ENCODE results near the gene SLITRK3. TPM values are rescaled to one million over a fixed set of nuclear protein-coding genes. Genes with fewer than 3 reads are reported as not detected.
A peak's percentile ranks its signal among the peaks of the same experiment; 100 is the strongest.

Gene SLITRK3, protein sequence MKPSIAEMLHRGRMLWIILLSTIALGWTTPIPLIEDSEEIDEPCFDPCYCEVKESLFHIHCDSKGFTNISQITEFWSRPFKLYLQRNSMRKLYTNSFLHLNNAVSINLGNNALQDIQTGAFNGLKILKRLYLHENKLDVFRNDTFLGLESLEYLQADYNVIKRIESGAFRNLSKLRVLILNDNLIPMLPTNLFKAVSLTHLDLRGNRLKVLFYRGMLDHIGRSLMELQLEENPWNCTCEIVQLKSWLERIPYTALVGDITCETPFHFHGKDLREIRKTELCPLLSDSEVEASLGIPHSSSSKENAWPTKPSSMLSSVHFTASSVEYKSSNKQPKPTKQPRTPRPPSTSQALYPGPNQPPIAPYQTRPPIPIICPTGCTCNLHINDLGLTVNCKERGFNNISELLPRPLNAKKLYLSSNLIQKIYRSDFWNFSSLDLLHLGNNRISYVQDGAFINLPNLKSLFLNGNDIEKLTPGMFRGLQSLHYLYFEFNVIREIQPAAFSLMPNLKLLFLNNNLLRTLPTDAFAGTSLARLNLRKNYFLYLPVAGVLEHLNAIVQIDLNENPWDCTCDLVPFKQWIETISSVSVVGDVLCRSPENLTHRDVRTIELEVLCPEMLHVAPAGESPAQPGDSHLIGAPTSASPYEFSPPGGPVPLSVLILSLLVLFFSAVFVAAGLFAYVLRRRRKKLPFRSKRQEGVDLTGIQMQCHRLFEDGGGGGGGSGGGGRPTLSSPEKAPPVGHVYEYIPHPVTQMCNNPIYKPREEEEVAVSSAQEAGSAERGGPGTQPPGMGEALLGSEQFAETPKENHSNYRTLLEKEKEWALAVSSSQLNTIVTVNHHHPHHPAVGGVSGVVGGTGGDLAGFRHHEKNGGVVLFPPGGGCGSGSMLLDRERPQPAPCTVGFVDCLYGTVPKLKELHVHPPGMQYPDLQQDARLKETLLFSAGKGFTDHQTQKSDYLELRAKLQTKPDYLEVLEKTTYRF
- total RNA-seq (not detected), polyA plus RNA-seq (not detected)

DNA sequence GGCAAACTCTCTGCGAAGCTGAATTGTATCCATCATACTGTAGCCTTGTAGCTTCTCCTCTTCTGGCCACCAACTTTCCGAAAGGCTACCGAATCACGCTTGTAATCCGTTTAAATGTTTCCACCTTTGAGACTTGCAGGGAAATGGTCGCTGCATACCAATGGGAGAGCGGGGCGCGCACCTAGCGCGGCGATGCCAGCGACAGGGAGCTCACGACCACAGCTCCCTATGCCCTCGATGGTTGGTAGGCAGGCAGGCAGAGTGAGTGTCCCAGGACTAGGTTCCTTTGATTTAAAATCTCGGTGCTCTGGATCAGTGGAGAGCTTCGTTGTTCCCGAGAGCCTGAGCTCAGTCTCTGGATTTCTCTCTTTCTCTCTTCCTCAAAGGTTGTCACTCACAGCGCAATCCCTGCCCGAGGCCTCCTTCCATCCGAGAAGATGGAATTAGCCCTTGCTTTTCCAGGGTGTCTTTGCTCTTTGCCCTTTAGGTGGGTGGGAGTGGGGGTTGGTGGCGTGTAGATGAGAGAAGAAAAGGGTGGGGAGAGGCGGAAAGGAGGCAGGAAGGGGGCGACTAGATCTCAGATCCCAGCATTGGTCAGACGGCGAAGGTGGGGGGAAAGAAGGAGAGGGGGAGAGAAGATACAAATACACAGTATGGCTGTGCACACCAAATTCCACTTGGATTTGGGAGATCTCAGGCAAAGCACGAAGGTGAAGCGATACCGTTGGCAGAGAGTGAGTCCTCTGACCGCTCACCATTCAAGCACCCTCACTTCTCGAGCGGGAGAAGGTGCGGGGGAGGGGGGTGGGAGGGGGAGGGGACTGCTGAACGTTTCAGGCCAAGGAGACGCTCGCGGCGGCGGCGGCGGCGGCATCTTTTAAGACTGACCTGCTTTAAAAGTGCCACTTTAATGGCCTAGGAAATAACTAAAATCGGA is at the start of gene SLITRK3:
SLITRK3 (minus strand) TSS at position 745 of the 937 bp plus-strand sequence. CDS start 5,554 bp downstream, outside the sequence.
- no peak for ATAC-seq (ENCODE audit: low read depth in 2 of 2)
- Histone ChIP-seq H3K9me3 (ENCODE audit: control insufficient read depth in 2 of 2, low read length in 2 of 2) (peaks cover 0 to 2% of the 10 kb centered on the region in 2 experiments), H3K36me3 (ENCODE audit: control insufficient read depth, insufficient read depth, low read length) (no peaks in the 10 kb centered on the region), H3K27ac (ENCODE audit: insufficient read depth, low read length, poor library complexity, severe bottlenecking) (no peak within 1 kb of the TSS), H3K4me3 (ENCODE audit: low read depth, low read length) (no peak within 1 kb of the TSS), H3K27me3 (ENCODE audit: control insufficient read depth, insufficient read depth, low read length) (peaks cover 10% of the 10 kb centered on the region), H3K4me1 (ENCODE audit: control insufficient read depth, insufficient read depth, low read length, poor library complexity, severe bottlenecking) (no peaks in the 10 kb centered on the region)
- Mint-ChIP-seq H3K27me3 (peaks cover 40% of the 10 kb centered on the region), H3K27ac (no peak within 1 kb of the TSS), H3K9me3 (peaks cover 0 to 17% (median 1%) of the 10 kb centered on the region in 7 donors), H3K4me1 (no peaks in the 10 kb centered on the region), H3K4me3 (peak within 1 kb of the TSS in 2 of 4 donors; percentile 28 to 36), H3K36me3 (peaks cover 5% of the 10 kb centered on the region)
- no peak for DNase-seq

DNA sequence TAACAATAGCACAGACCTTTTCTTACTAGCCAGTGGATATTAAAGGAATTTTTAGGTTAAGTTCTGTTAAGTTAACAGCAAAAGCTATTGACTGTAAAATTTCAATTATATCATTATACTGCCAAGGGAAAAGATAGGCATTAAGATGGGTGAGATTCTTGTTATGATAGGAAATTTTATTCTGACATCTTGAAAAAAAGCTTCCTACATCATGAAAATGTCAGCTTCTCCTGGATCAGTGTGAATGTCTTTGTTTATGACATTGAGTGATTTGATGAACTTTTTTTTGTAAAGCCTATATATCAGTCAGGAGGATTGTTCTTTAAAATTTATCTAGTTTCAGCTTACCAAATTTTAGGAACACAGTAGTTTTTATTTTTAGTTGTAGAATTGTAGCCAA is 47.4 kb upstream of the SLITRK3 start:
- no peaks in the 10 kb centered on the region for H3K4me1 ChIP-seq (ENCODE audit: control insufficient read depth, insufficient read depth, low read length, poor library complexity, severe bottlenecking)
- H3K27ac ChIP-seq (ENCODE audit: insufficient read depth, low read length, poor library complexity, severe bottlenecking) = no peak overlapping the region
- Mint-ChIP-seq H3K36me3 (no peaks in the 10 kb centered on the region), H3K4me1 (no peaks in the 10 kb centered on the region), H3K27me3 (no peaks in the 10 kb centered on the region), H3K4me3 (no peak overlapping the region), H3K27ac (no peak overlapping the region), H3K9me3 (peaks cover 0 to 17% (median 3%) of the 10 kb centered on the region in 7 donors)
- H3K9me3 ChIP-seq (ENCODE audit: control insufficient read depth in 2 of 2, low read length in 2 of 2) = peaks cover 0 to 4% of the 10 kb centered on the region in 2 experiments
- no peak overlapping the region for H3K4me3 ChIP-seq (ENCODE audit: low read depth, low read length)
- ATAC-seq (ENCODE audit: low read depth in 2 of 2) (no peak), DNase-seq (no peak)
- no peaks in the 10 kb centered on the region for H3K27me3 ChIP-seq (ENCODE audit: control insufficient read depth, insufficient read depth, low read length)
- no peaks in the 10 kb centered on the region for H3K36me3 ChIP-seq (ENCODE audit: control insufficient read depth, insufficient read depth, low read length)

DNA sequence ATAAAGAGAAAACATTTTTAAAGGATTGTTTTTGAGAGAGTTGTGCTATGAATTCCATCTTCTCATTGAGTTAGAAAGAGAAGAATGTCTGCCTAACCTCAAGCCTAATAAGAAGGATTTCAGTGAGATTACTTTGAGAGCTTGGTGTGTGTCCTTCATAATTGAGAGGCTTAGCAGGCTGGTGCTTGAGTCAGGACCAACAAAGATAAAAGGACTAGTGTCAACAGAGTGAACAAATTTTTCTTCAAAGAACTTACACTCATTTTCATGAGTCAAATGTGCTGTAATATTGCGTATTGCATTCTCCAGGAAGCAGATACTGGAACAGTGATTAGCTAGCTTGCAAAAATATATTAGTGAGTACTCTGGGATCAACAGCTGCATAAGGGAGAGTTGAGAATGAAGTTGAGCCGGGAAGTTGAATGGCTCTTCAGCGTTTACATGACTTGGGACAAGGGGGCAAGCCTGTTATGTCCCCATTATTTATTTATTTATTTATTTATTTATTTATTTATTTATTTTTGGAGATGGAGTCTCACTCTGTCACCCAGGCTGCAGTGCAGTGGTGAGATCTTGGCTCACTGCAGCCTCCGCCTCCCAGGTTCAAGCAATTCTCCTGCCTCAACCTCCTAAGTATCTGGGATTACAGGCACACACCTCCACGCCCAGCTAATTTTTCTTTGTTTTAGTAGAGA is 37.5 kb upstream of the SLITRK3 start:
- Mint-ChIP-seq H3K36me3 (no peaks in the 10 kb centered on the region), H3K27me3 (no peaks in the 10 kb centered on the region), H3K27ac (no peak overlapping the region), H3K9me3 (peaks cover 0 to 9% (median 5%) of the 10 kb centered on the region in 7 donors), H3K4me3 (no peak overlapping the region), H3K4me1 (no peaks in the 10 kb centered on the region)
- H3K27ac ChIP-seq (ENCODE audit: insufficient read depth, low read length, poor library complexity, severe bottlenecking) = no peak overlapping the region
- ATAC-seq (ENCODE audit: low read depth in 2 of 2) (no peak), DNase-seq (no peak)
- H3K9me3 ChIP-seq (ENCODE audit: control insufficient read depth in 2 of 2, low read length in 2 of 2) = no peaks in the 10 kb centered on the region
- H3K36me3 ChIP-seq (ENCODE audit: control insufficient read depth, insufficient read depth, low read length) = no peaks in the 10 kb centered on the region
- H3K4me3 ChIP-seq (ENCODE audit: low read depth, low read length) = no peak overlapping the region
- no peaks in the 10 kb centered on the region for H3K4me1 ChIP-seq (ENCODE audit: control insufficient read depth, insufficient read depth, low read length, poor library complexity, severe bottlenecking)
- no peaks in the 10 kb centered on the region for H3K27me3 ChIP-seq (ENCODE audit: control insufficient read depth, insufficient read depth, low read length)

DNA sequence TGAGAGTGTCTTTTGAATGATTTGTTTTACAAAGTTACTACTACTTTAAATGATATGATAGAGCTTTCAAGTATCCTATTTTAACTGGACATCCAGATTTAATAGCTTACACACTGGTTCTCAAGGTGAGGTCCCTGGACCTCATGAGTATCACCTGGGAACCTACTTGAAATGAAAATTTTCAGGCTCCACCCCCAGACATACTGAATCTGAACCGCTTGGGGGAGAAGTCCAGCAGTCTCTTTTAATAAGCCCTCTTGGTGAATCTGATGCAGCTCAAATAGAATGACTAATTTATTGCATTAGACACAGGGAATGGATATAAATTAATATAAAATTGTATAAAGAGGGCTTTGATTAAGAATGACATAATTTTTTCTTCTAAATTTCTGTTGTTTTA is 29.4 kb upstream of the SLITRK3 start:
- Histone ChIP-seq H3K27me3 (ENCODE audit: control insufficient read depth, insufficient read depth, low read length) (no peaks in the 10 kb centered on the region), H3K36me3 (ENCODE audit: control insufficient read depth, insufficient read depth, low read length) (no peaks in the 10 kb centered on the region), H3K4me3 (ENCODE audit: low read depth, low read length) (no peak overlapping the region), H3K4me1 (ENCODE audit: control insufficient read depth, insufficient read depth, low read length, poor library complexity, severe bottlenecking) (no peaks in the 10 kb centered on the region), H3K27ac (ENCODE audit: insufficient read depth, low read length, poor library complexity, severe bottlenecking) (no peak overlapping the region), H3K9me3 (ENCODE audit: control insufficient read depth in 2 of 2, low read length in 2 of 2) (no peaks in the 10 kb centered on the region)
- no peak for DNase-seq
- ATAC-seq (ENCODE audit: low read depth in 2 of 2) = no peak
- no peak overlapping the region for H3K4me3 Mint-ChIP-seq
- H3K27me3 Mint-ChIP-seq = no peaks in the 10 kb centered on the region
- no peaks in the 10 kb centered on the region for H3K4me1 Mint-ChIP-seq
- H3K27ac Mint-ChIP-seq = no peak overlapping the region
- H3K9me3 Mint-ChIP-seq = peaks cover 0 to 10% (median 6%) of the 10 kb centered on the region in 7 donors
- H3K36me3 Mint-ChIP-seq = no peaks in the 10 kb centered on the region

DNA sequence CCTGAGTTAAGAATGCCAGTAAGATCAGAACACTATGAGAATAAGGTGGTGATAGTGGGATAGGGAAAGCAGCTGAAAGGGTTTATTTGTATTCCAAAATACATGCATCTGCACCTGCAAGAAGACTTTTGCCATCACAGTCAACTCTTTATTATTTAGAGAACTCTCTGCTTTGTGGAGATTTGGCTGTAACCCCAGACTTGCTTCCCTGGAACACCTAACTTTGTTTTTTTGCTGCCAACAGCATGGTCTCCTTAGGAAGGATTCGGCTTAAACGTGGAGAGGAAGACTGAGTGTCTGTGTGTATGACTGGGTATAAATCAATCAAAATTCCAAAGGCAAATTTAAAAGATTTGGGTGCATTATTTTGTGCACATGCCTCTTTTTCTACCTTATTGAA is 21.6 kb upstream of the SLITRK3 start:
- Mint-ChIP-seq H3K4me3 (no peak overlapping the region), H3K36me3 (no peaks in the 10 kb centered on the region), H3K27me3 (no peaks in the 10 kb centered on the region), H3K27ac (no peak overlapping the region), H3K9me3 (peaks cover 0 to 13% (median 5%) of the 10 kb centered on the region in 7 donors), H3K4me1 (no peaks in the 10 kb centered on the region)
- no peaks in the 10 kb centered on the region for H3K36me3 ChIP-seq (ENCODE audit: control insufficient read depth, insufficient read depth, low read length)
- no peak overlapping the region for H3K27ac ChIP-seq (ENCODE audit: insufficient read depth, low read length, poor library complexity, severe bottlenecking)
- ATAC-seq (ENCODE audit: low read depth in 2 of 2) = no peak
- H3K4me3 ChIP-seq (ENCODE audit: low read depth, low read length) = no peak overlapping the region
- no peak for DNase-seq
- H3K27me3 ChIP-seq (ENCODE audit: control insufficient read depth, insufficient read depth, low read length) = no peaks in the 10 kb centered on the region
- no peaks in the 10 kb centered on the region for H3K4me1 ChIP-seq (ENCODE audit: control insufficient read depth, insufficient read depth, low read length, poor library complexity, severe bottlenecking)
- H3K9me3 ChIP-seq (ENCODE audit: control insufficient read depth in 2 of 2, low read length in 2 of 2) = no peaks in the 10 kb centered on the region

DNA sequence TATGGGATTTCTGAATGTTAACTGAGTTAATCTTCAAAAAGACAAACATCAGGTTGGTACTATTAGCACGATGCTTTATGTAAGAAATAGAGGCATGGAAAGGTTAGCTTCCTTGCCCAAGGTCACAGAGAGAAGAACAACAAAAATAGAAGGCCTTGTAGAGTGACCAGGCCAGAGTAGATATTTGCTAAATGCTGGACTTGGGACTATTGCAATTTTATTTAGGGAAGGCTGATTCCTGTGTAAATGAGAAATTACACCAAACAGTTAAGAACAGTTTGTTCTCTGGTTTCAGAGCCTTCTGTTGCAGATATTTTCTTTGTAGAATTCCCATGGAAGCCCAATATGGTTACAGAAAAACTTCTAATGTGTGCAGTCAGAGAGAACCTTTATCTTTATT is 16.4 kb upstream of the SLITRK3 start:
- Mint-ChIP-seq H3K36me3 (no peaks in the 10 kb centered on the region), H3K27ac (no peak overlapping the region), H3K9me3 (peaks cover 0 to 3% (median 0%) of the 10 kb centered on the region in 7 donors), H3K4me1 (no peaks in the 10 kb centered on the region), H3K4me3 (no peak overlapping the region), H3K27me3 (no peaks in the 10 kb centered on the region)
- Histone ChIP-seq H3K36me3 (ENCODE audit: control insufficient read depth, insufficient read depth, low read length) (no peaks in the 10 kb centered on the region), H3K4me3 (ENCODE audit: low read depth, low read length) (no peak overlapping the region), H3K4me1 (ENCODE audit: control insufficient read depth, insufficient read depth, low read length, poor library complexity, severe bottlenecking) (no peaks in the 10 kb centered on the region), H3K27ac (ENCODE audit: insufficient read depth, low read length, poor library complexity, severe bottlenecking) (no peak overlapping the region), H3K9me3 (ENCODE audit: control insufficient read depth in 2 of 2, low read length in 2 of 2) (no peaks in the 10 kb centered on the region), H3K27me3 (ENCODE audit: control insufficient read depth, insufficient read depth, low read length) (no peaks in the 10 kb centered on the region)
- DNase-seq (no peak), ATAC-seq (ENCODE audit: low read depth in 2 of 2) (no peak)
